ENCODE results near the gene FBXL13.

DNA sequence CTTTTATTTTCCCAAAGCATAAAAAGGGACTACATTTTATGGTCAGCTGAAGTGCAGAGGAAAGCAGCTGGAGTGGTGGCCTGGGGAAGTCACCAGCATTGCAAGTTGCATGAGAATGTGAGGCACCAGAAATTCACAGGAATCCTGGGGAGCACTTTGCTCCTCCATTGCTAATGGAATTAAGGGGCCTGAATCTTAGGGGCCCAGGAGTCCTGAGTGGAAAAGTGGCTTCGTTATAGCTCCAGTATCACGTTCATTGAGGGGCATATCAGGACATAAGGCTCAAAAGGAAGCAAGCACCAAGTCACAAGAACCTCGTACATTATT is 214.8 kb downstream of the FBXL13 start:
- no peak for TF ChIP-seq CTCF (IDR thresholded peaks at IDR 0.05; ENCODE audit: insufficient read depth, low read length)
- no peak for TF ChIP-seq REST (IDR thresholded peaks at IDR 0.05; ENCODE audit: insufficient replicate concordance, low read depth)
- TF ChIP-seq POLR2AphosphoS5 (IDR thresholded peaks at IDR 0.05; ENCODE audit: low read depth) = no peak
- TF ChIP-seq SPI1 (IDR thresholded peaks at IDR 0.05; ENCODE audit: borderline replicate concordance, low read depth) = no peak
